Liver (tissue), 9 donors: ENCODE measurements around the gene TMEM123. TPM values are rescaled to one million over a fixed set of nuclear protein-coding genes. Genes with fewer than 3 reads are reported as not detected.

Source experiments
- DNase-seq: peaks from one replicate; pipeline ENCODE4 v3.0.0-alpha.2; 2017; ENCODE audit warnings: low spot score
- H3K27ac ChIP-seq, 2 donors: one replicate each; pipeline ENCODE4 v1.7.0; 2013; ENCODE audit warnings: inconsistent platforms in 2 of 2, low read length in 2 of 2, control low read depth in 1 of 2, low read depth in 1 of 2, mild to moderate bottlenecking in 1 of 2
- H3K27me3 ChIP-seq, 4 donors: one replicate each; pipeline versions ENCODE4 v1.6.1 to v1.7.0; 2013; ENCODE audit warnings: low read length in 3 of 4, inconsistent platforms in 1 of 4, mild to moderate bottlenecking in 1 of 4, moderate library complexity in 1 of 4; ENCODE audit not compliant: control insufficient read depth in 4 of 4, insufficient read depth in 4 of 4
- H3K36me3 ChIP-seq, 4 donors: one replicate each; pipeline versions ENCODE4 v1.6.1 to v1.7.0; 2013; ENCODE audit warnings: low read length in 3 of 4, mild to moderate bottlenecking in 3 of 4, low read depth in 1 of 4, moderate library complexity in 1 of 4; ENCODE audit not compliant: control insufficient read depth in 4 of 4, insufficient read depth in 3 of 4
- H3K4me1 ChIP-seq, 4 donors: one replicate each; pipeline versions ENCODE4 v1.6.1 to v1.7.0; 2013; ENCODE audit warnings: low read length in 3 of 4, mild to moderate bottlenecking in 3 of 4, moderate library complexity in 1 of 4; ENCODE audit not compliant: control insufficient read depth in 4 of 4, insufficient read depth in 4 of 4
- H3K4me3 ChIP-seq, 3 donors: one replicate each; pipeline versions ENCODE4 v1.6.1 to v1.7.0; 2013; ENCODE audit warnings: low read length in 3 of 3, control low read depth in 1 of 3, low read depth in 1 of 3, mild to moderate bottlenecking in 1 of 3
- H3K9ac ChIP-seq, 2 donors: one replicate each; pipeline ENCODE4 v1.7.0; 2013; ENCODE audit warnings: low read length in 2 of 2, mild to moderate bottlenecking in 2 of 2, moderate library complexity in 2 of 2, control low read depth in 1 of 2, low read depth in 1 of 2
- H3K9me3 ChIP-seq, 4 donors: one replicate each; pipeline versions ENCODE4 v1.6.1 to v1.7.0; 2013; ENCODE audit warnings: low read length in 3 of 4; ENCODE audit not compliant: control insufficient read depth in 4 of 4
- FOXA1 ChIP-seq: IDR thresholded peaks from 2 replicates; pipeline ENCODE4 v1.6.1; 2016; ENCODE audit warnings: antibody characterized with exemption
- FOXA2 ChIP-seq: IDR thresholded peaks from 2 replicates; pipeline ENCODE4 v1.6.1; 2016; ENCODE audit warnings: antibody characterized with exemption
- GABPA ChIP-seq, 2 donors: IDR thresholded peaks in 1 of 2; conservative IDR thresholded peaks in 1 of 2; 2 replicates each; pipeline ENCODE4 v1.6.1; 2016; ENCODE audit warnings: antibody characterized with exemption in 2 of 2, mild to moderate bottlenecking in 1 of 2, moderate library complexity in 1 of 2
- MAX ChIP-seq: IDR thresholded peaks from 2 replicates; pipeline ENCODE4 v1.6.1; 2016; ENCODE audit warnings: antibody characterized with exemption
- SP1 ChIP-seq: IDR thresholded peaks from 2 replicates; pipeline ENCODE4 v1.6.1; 2018; ENCODE audit warnings: antibody characterized with exemption, mild to moderate bottlenecking
- TAF1 ChIP-seq: conservative IDR thresholded peaks from 2 replicates; pipeline ENCODE4 v1.6.1; 2016; ENCODE audit warnings: antibody characterized with exemption, mild to moderate bottlenecking
- WGBS: extraction: QIAGEN DNeasy Blood & Tissue Kit; methylation state at CpG from one replicate; pipeline ENCODE4 v1.1.7; 2013; 5-methylcytosine and 5-hydroxymethylcytosine counted together
- polyA plus RNA-seq, 2 donors: library from polyadenylated mRNA; stranded (reverse) in 1 of 2; unstranded in 1 of 2; fragments of 200-250 nt in 1 of 2; fragments of >200 nt in 1 of 2; fragmentation: Nextera tagmentation in 1 of 2; extraction: Ambion mirVana in 1 of 2; gene quantifications; one replicate each; pipeline versions ENCODE4 v1.2.1 to v1.2.3, GENCODE V29; 2013 to 2015
- total RNA-seq, 2 donors: library from RNA; depleted of rRNA; stranded (reverse); fragments of >200 nt; gene quantifications; one replicate each; pipeline ENCODE4 v1.2.3, GENCODE V29; 2014
- TF ChIP-seq, protein P1 (sequence below): IDR thresholded peaks from 2 replicates; pipeline ENCODE4 v1.6.1; 2016; ENCODE audit warnings: antibody characterized with exemption, mild to moderate bottlenecking
- TF ChIP-seq, protein P2 (sequence below): fragments of 150-350 bp; IDR thresholded peaks from 2 replicates; pipeline ENCODE4 v1.5.1; 2017; ENCODE audit warnings: improper control_type of control experiment, low read depth, low read length; ENCODE audit not compliant: missing input control
- donor health status: healthy.
- donor health status: healthy.
- donor health status: healthy.
- donor health status: healthy.
- donor health status: healthy.

TMEM123 gene
- total and polyA plus RNA-seq, 4 donors: 101 to 140 (median 107) TPM

- TF ChIP-seq, protein P1, sequence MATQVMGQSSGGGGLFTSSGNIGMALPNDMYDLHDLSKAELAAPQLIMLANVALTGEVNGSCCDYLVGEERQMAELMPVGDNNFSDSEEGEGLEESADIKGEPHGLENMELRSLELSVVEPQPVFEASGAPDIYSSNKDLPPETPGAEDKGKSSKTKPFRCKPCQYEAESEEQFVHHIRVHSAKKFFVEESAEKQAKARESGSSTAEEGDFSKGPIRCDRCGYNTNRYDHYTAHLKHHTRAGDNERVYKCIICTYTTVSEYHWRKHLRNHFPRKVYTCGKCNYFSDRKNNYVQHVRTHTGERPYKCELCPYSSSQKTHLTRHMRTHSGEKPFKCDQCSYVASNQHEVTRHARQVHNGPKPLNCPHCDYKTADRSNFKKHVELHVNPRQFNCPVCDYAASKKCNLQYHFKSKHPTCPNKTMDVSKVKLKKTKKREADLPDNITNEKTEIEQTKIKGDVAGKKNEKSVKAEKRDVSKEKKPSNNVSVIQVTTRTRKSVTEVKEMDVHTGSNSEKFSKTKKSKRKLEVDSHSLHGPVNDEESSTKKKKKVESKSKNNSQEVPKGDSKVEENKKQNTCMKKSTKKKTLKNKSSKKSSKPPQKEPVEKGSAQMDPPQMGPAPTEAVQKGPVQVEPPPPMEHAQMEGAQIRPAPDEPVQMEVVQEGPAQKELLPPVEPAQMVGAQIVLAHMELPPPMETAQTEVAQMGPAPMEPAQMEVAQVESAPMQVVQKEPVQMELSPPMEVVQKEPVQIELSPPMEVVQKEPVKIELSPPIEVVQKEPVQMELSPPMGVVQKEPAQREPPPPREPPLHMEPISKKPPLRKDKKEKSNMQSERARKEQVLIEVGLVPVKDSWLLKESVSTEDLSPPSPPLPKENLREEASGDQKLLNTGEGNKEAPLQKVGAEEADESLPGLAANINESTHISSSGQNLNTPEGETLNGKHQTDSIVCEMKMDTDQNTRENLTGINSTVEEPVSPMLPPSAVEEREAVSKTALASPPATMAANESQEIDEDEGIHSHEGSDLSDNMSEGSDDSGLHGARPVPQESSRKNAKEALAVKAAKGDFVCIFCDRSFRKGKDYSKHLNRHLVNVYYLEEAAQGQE: no peak
- no peak for TF ChIP-seq SP1
- no peak for TF ChIP-seq MAX
- no peak for TF ChIP-seq FOXA1
- no peak for TF ChIP-seq GABPA (IDR thresholded peaks at IDR 0.05 in 1 of 2, conservative IDR thresholded peaks at IDR 0.05 in 1 of 2)
- TF ChIP-seq TAF1: no peak
- no peak for TF ChIP-seq FOXA2
Measured at GRCh38 chr11:102410382-102410784, 42.2 kb downstream of the TMEM123 start (continued).

DNA sequence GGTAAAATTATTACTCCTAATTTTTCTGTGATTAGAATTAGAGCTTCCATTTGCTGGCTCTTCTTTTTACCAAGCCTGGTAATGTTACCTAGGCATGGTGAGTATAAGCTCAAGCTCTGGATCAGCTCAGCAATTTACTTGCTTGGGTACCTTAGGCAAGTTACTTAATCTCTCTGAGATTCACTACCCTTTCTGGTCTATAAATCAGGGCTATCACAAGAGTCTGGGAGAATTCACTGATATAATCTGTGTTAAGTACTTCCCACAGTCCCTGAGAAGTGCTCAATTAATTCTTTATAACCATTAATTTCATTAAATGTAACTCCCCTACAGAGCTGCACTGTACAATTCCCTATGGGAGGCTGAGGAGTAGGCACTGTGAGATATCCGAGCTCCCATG lies 44.2 kb downstream of the TMEM123 start:
- H3K9ac ChIP-seq: no peak overlapping the region
- no peaks in the 10 kb centered on the region for H3K27me3 ChIP-seq
- TF ChIP-seq GABPA (IDR thresholded peaks at IDR 0.05 in 1 of 2, conservative IDR thresholded peaks at IDR 0.05 in 1 of 2): no peak
- TF ChIP-seq, protein P2, sequence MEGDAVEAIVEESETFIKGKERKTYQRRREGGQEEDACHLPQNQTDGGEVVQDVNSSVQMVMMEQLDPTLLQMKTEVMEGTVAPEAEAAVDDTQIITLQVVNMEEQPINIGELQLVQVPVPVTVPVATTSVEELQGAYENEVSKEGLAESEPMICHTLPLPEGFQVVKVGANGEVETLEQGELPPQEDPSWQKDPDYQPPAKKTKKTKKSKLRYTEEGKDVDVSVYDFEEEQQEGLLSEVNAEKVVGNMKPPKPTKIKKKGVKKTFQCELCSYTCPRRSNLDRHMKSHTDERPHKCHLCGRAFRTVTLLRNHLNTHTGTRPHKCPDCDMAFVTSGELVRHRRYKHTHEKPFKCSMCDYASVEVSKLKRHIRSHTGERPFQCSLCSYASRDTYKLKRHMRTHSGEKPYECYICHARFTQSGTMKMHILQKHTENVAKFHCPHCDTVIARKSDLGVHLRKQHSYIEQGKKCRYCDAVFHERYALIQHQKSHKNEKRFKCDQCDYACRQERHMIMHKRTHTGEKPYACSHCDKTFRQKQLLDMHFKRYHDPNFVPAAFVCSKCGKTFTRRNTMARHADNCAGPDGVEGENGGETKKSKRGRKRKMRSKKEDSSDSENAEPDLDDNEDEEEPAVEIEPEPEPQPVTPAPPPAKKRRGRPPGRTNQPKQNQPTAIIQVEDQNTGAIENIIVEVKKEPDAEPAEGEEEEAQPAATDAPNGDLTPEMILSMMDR: no peak
- no peak overlapping the region for H3K27ac ChIP-seq
- WGBS: 99% methylated on average over 1 of the region's 1 CpG
- H3K4me1 ChIP-seq: peaks cover 0 to 7% (median 2%) of the 10 kb centered on the region in 4 donors
- DNase-seq: no peak
- no peak overlapping the region for H3K4me3 ChIP-seq
- no peaks in the 10 kb centered on the region for H3K9me3 ChIP-seq
- H3K36me3 ChIP-seq: peaks cover 2 to 18% (median 3%) of the 10 kb centered on the region in 4 donors

- 85% methylated on average over 3 of the region's 3 CpGs for WGBS
- H3K9me3 ChIP-seq: no peaks in the 10 kb centered on the region
- no peak overlapping the region for H3K9ac ChIP-seq
- peaks cover 0 to 7% (median 2%) of the 10 kb centered on the region in 4 donors for H3K4me1 ChIP-seq
- no peak overlapping the region for H3K27ac ChIP-seq
- H3K36me3 ChIP-seq: peaks cover 2 to 19% (median 3%) of the 10 kb centered on the region in 4 donors
- no peak for DNase-seq
- no peak overlapping the region for H3K4me3 ChIP-seq
- H3K27me3 ChIP-seq: no peaks in the 10 kb centered on the region
- TF ChIP-seq, protein P1: no peak
Measured at GRCh38 chr11:102407901-102408300, 44.7 kb downstream of the TMEM123 start.
